AG08396 (cell line): ENCODE data around the gene SEZ6L.

ENCODE experiments used
- DNase-seq: peaks from one replicate; pipeline ENCODE4 v3.0.0; 2012; ENCODE audit warnings: low spot score, mixed read lengths

The SEZ6L gene

GRCh38 chr22:26429458-26430286, 260.4 kb downstream of the SEZ6L start:
- DNase-seq: no peak

GRCh38 chr22:26430600-26430999, 261.3 kb downstream of the SEZ6L start:
- no peak for DNase-seq

- no peak for DNase-seq
These were observed 262.2 kb downstream of the SEZ6L start for GRCh38 chr22:26431261-26431995.

GRCh38 chr22:26432619-26433311, 263.5 kb downstream of the SEZ6L start:
- no peak for DNase-seq
